HG02588 (cell line): ENCODE results near the gene AK1.
"Not testable (repeated sequence)": the region's sequence is repeated elsewhere in the genome, so short reads cannot be mapped to it uniquely, and the experiment has no call there.

Experiments used
- ATAC-seq: cut with Tn5 transposase; IDR thresholded peaks from one replicate; pipeline ENCODE4 v1.9.1; 2021; ENCODE audit warnings: mild to moderate bottlenecking, moderate library complexity; ENCODE audit not compliant: unreplicated experiment

AK1 gene

GRCh38 chr9:127852829-127853228 is 24.6 kb downstream of the AK1 start:
- no peak for ATAC-seq

GRCh38 chr9:127850286-127850830 is 27.1 kb downstream of the AK1 start:
- no peak for ATAC-seq

GRCh38 chr9:127848756-127849504 is 28.5 kb downstream of the AK1 start:
- no peak for ATAC-seq

GRCh38 chr9:127847833-127848755 is 29.4 kb downstream of the AK1 start:
- no peak for ATAC-seq

GRCh38 chr9:127847178-127847510 is 30.3 kb downstream of the AK1 start:
- ATAC-seq = no peak

GRCh38 chr9:127846443-127847177 is 30.9 kb downstream of the AK1 start:
- no peak for ATAC-seq

GRCh38 chr9:127845619-127846018 is 31.9 kb downstream of the AK1 start:
- not testable (repeated sequence) for ATAC-seq

GRCh38 chr9:127844821-127845359 is 32.6 kb downstream of the AK1 start:
- no peak for ATAC-seq

GRCh38 chr9:127841087-127841835 is 36.2 kb downstream of the AK1 start:
- no peak for ATAC-seq

GRCh38 chr9:127838375-127839078 is 38.9 kb downstream of the AK1 start:
- ATAC-seq = no peak

- no peak for ATAC-seq
These were observed 40.1 kb downstream of the AK1 start for GRCh38 chr9:127837346-127837745.

- ATAC-seq = not testable (repeated sequence)
These were observed 40.9 kb downstream of the AK1 start for GRCh38 chr9:127836561-127836960.

GRCh38 chr9:127835991-127836516 is 41.4 kb downstream of the AK1 start:
- no peak for ATAC-seq

GRCh38 chr9:127833555-127833954 is 43.9 kb downstream of the AK1 start:
- ATAC-seq = no peak

GRCh38 chr9:127832248-127832647 is 45.2 kb downstream of the AK1 start:
- no peak for ATAC-seq

- ATAC-seq = no peak
These were observed 48.1 kb downstream of the AK1 start for GRCh38 chr9:127829205-127829906.

- no peak for ATAC-seq
These were observed 49.0 kb downstream of the AK1 start for GRCh38 chr9:127828262-127829031.
